ENCODE data around the gene HDAC4.

HDAC4 gene

DNA sequence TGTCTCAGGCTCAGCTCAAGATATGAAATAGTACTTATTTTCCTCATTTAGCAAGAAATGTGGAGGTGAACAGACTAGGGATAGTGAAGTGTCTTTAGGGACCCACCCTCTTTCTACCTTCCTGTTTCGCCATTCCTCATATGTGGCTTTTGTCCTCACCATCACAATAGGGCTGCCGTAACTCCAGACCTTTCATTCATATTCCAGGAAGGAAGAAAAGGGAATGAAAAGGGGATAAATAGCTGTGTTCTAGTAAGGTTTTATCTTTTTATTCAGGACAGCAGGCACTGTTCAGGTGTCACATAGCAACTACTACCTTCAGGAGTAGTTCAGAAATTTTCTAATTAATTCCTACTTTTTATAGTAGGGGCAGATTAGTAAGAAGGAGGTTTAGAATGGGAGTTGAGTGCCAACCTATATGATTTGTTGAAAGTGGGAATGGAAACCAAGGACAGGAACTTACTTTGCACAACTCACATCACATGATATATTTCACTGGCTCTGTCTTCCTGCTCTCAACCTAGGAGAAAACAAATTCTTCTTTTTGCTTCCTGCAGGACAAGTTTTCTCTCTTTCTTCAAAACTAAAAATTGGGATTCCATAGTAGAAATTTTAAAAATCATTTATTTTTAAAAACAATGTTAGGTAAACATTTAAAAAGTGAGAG is 36.0 kb upstream of the HDAC4 start:
- ChIA-PET CTCF (no interaction called here), POLR2A (no interaction called here)
- DNase-seq (ENCODE audit: extremely low spot score) = no peak
- no peak for TF ChIP-seq FOXA1 (IDR thresholded peaks at IDR 0.05)
- no peak for TF ChIP-seq L3MBTL2 (conservative IDR thresholded peaks at IDR 0.05)
- TF ChIP-seq ELF4 (IDR thresholded peaks at IDR 0.05) = no peak
- no peak for TF ChIP-seq CTBP1 (IDR thresholded peaks at IDR 0.05; ENCODE audit: borderline replicate concordance)
- no peak for TF ChIP-seq BHLHE40 (IDR thresholded peaks at IDR 0.05; ENCODE audit: borderline replicate concordance)
- no peak for TF ChIP-seq TARDBP (IDR thresholded peaks at IDR 0.05)
- TF ChIP-seq ARNT (IDR thresholded peaks at IDR 0.05) = no peak
- TF ChIP-seq FOXK2 (IDR thresholded peaks at IDR 0.05) = no peak
- TF ChIP-seq SUZ12 (IDR thresholded peaks at IDR 0.05) = no peak
- no peak for TF ChIP-seq LEF1 (IDR thresholded peaks at IDR 0.05; ENCODE audit: borderline replicate concordance)
- TF ChIP-seq FOXM1 (IDR thresholded peaks at IDR 0.05; ENCODE audit: borderline replicate concordance) = no peak
- TF ChIP-seq ZNF384 (IDR thresholded peaks at IDR 0.05) = no peak
- TF ChIP-seq SP1 (IDR thresholded peaks at IDR 0.05) = no peak
- no peak for TF ChIP-seq HDGF (IDR thresholded peaks at IDR 0.05; ENCODE audit: borderline replicate concordance)
- TF ChIP-seq, protein P1, sequence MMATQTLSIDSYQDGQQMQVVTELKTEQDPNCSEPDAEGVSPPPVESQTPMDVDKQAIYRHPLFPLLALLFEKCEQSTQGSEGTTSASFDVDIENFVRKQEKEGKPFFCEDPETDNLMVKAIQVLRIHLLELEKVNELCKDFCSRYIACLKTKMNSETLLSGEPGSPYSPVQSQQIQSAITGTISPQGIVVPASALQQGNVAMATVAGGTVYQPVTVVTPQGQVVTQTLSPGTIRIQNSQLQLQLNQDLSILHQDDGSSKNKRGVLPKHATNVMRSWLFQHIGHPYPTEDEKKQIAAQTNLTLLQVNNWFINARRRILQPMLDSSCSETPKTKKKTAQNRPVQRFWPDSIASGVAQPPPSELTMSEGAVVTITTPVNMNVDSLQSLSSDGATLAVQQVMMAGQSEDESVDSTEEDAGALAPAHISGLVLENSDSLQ (IDR thresholded peaks at IDR 0.05) = no peak
- TF ChIP-seq NFRKB (IDR thresholded peaks at IDR 0.05) = no peak

DNA sequence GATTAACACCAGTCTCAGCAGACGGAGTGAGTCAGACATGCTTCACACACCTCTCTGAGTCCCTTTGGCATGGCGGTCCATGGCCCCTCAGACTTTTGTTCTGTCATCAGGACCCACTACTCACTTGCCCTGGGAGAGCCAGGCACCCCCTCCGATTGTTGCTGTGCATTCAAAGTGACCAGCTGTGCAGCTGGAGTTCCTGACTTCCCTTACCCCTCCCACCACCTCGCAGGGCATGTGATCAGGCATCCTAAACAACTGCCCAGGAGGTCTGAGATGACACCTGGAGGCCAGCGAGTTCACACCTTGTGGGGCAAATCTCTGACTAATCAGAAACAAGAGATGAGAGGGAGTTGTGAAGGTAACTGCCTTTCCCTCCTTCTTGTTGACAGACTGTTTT is 35.3 kb upstream of the HDAC4 start:
- DNase-seq (ENCODE audit: extremely low spot score) = no peak
- TF ChIP-seq CTBP1 (IDR thresholded peaks at IDR 0.05; ENCODE audit: borderline replicate concordance) = no peak
- POLR2A ChIA-PET = no interaction called here
- CTCF ChIA-PET = no interaction called here

DNA sequence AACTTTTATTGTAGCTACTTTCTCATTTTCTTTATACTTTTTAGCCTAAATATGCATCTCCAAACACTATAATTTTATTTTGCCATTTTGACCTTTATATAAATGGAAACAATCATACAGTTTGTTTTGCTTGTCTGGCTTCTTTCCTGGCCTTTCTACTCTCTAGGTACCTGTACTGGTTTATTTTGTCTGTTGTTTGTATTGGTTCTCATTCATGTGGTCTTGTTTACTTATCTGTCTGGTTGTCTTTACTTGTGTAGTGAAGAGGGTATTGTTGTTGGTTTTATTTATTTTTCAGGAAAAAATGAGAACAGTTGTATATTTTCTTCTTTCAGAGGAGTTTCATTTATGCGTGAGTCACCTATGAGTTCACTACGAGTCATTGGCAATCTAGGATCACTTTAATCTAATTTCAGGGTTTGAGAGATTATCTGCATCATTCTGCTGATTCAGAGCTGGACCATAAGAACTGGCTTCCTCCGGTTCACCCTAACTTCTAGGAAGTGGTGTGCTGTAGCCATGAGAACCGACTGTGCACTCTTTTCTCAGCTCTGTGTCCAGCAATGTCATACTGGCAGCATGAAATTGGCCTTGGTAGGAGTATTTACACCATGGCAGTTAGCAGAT is 33.1 kb upstream of the HDAC4 start:
- no peak for DNase-seq (ENCODE audit: extremely low spot score)
- CTCF ChIA-PET = no interaction called here
- TF ChIP-seq FOXK2 (IDR thresholded peaks at IDR 0.05) (no peak), ARNT (IDR thresholded peaks at IDR 0.05) (no peak), FOXA1 (IDR thresholded peaks at IDR 0.05) (no peak), ZNF384 (IDR thresholded peaks at IDR 0.05) (no peak), SP1 (IDR thresholded peaks at IDR 0.05) (no peak), L3MBTL2 (conservative IDR thresholded peaks at IDR 0.05) (no peak), TARDBP (IDR thresholded peaks at IDR 0.05) (no peak), HDGF (IDR thresholded peaks at IDR 0.05; ENCODE audit: borderline replicate concordance) (no peak), ELF4 (IDR thresholded peaks at IDR 0.05) (no peak), SUZ12 (IDR thresholded peaks at IDR 0.05) (no peak), LEF1 (IDR thresholded peaks at IDR 0.05; ENCODE audit: borderline replicate concordance) (no peak), NFRKB (IDR thresholded peaks at IDR 0.05) (no peak), BHLHE40 (IDR thresholded peaks at IDR 0.05; ENCODE audit: borderline replicate concordance) (no peak), CTBP1 (IDR thresholded peaks at IDR 0.05; ENCODE audit: borderline replicate concordance) (no peak), FOXM1 (IDR thresholded peaks at IDR 0.05; ENCODE audit: borderline replicate concordance) (no peak)
- TF ChIP-seq, protein P1 (IDR thresholded peaks at IDR 0.05) = no peak
- POLR2A ChIA-PET = no interaction called here

DNA sequence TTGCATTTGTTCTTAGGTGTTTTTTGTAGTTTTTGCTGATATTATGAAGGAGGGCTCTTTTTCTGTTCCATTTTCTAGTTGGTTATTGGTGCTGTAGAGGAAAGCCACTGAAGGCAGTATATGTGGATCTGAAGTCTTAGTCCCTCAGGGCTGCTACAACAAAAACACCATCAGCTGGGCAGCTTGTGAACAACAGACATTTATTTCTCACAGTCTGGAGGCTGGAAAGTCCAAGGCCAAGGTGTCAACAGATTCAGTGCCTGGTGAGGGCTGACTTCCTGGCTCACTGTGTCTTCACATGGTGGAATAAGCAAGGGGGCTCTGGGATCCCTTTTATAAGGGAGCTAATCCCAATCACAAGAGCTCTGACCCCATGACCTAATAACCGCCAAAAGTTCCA is 31.4 kb upstream of the HDAC4 start:
- POLR2A ChIA-PET = no interaction called here
- CTCF ChIA-PET = no interaction called here
- TF ChIP-seq L3MBTL2 (conservative IDR thresholded peaks at IDR 0.05) (no peak), FOXM1 (IDR thresholded peaks at IDR 0.05; ENCODE audit: borderline replicate concordance) (no peak), FOXK2 (IDR thresholded peaks at IDR 0.05) (no peak), LEF1 (IDR thresholded peaks at IDR 0.05; ENCODE audit: borderline replicate concordance) (no peak), SP1 (IDR thresholded peaks at IDR 0.05) (no peak), BHLHE40 (IDR thresholded peaks at IDR 0.05; ENCODE audit: borderline replicate concordance) (no peak), HDGF (IDR thresholded peaks at IDR 0.05; ENCODE audit: borderline replicate concordance) (no peak), CTBP1 (IDR thresholded peaks at IDR 0.05; ENCODE audit: borderline replicate concordance) (no peak), ARNT (IDR thresholded peaks at IDR 0.05) (no peak), FOXA1 (IDR thresholded peaks at IDR 0.05) (no peak), ZNF384 (IDR thresholded peaks at IDR 0.05) (no peak), NFRKB (IDR thresholded peaks at IDR 0.05) (no peak), TARDBP (IDR thresholded peaks at IDR 0.05) (no peak), SUZ12 (IDR thresholded peaks at IDR 0.05) (no peak)
- no peak for DNase-seq (ENCODE audit: extremely low spot score)

DNA sequence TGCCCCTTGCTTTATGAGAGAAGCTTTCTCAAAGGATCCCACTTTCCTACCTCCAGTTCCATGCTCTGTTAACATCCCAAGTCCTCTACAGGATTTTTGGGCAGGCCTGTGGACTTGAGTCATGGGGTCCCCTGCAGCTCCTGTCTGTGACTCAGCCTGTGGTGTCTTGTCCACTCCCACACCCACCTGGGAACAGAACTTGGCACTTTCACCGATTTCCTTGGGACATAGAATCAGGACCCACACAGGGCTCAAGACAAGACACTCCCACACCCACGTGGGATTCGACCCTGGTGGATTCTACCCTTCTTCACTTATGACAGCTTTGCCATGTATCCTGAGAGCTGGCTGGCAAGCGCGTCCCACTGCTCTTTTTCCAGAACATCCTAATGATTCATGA is 30.7 kb upstream of the HDAC4 start:
- POLR2A ChIA-PET = no interaction called here
- no peak for TF ChIP-seq NFRKB (IDR thresholded peaks at IDR 0.05)
- TF ChIP-seq ELF4 (IDR thresholded peaks at IDR 0.05) = no peak
- no peak for TF ChIP-seq CTBP1 (IDR thresholded peaks at IDR 0.05; ENCODE audit: borderline replicate concordance)
- no peak for TF ChIP-seq BHLHE40 (IDR thresholded peaks at IDR 0.05; ENCODE audit: borderline replicate concordance)
- TF ChIP-seq HDGF (IDR thresholded peaks at IDR 0.05; ENCODE audit: borderline replicate concordance) = no peak
- TF ChIP-seq ARNT (IDR thresholded peaks at IDR 0.05) = no peak
- no peak for TF ChIP-seq FOXA1 (IDR thresholded peaks at IDR 0.05)
- TF ChIP-seq SP1 (IDR thresholded peaks at IDR 0.05) = no peak
- TF ChIP-seq TARDBP (IDR thresholded peaks at IDR 0.05) = no peak
- TF ChIP-seq L3MBTL2 (conservative IDR thresholded peaks at IDR 0.05) = no peak
- TF ChIP-seq SUZ12 (IDR thresholded peaks at IDR 0.05) = no peak
- CTCF ChIA-PET = no interaction called here
- no peak for DNase-seq (ENCODE audit: extremely low spot score)

DNA sequence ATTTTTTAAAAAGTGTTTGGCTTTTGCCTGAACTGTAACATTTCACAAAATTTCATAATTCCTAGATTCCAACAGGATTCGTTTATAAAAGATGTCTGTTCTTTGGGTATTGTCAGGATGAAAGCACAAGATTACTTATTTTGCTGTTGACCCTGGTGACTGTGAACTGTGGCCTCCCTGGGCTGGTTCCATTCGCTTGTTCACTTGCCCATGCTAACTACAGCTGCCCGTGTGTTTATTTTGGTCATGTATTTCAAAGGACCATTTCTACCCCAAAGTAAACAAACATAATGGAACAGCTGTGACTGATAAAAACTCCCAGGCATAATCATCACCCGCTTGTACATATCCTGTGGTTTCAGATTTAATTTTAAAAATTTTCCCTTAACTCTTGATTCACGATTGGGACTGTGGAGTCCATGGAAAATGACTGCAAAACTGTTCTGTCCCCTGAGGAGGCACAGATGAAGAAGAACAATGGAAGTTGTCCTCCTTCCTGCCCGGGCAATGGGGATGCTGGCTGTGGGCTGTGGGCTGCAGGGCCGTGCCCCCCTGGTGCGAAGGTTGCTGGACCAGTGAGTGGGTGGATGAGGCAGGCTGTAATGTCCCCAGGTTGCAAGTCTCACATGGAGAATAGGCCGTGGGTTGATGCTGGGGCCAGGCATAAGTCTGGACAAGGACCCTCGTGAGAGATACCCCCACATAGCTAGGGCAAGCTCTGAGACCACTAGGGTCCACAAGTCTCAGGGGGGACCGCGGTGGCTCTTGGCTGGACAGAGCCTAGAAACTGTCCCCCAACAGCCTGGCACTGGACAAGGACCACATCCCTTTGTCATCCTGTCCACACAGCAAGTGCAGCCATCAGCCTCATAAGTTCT is 28.9 kb upstream of the HDAC4 start:
- DNase-seq (ENCODE audit: extremely low spot score) = no peak
- ChIA-PET CTCF (no interaction called here), POLR2A (no interaction called here)
- TF ChIP-seq HDGF (IDR thresholded peaks at IDR 0.05; ENCODE audit: borderline replicate concordance) (no peak), CTBP1 (IDR thresholded peaks at IDR 0.05; ENCODE audit: borderline replicate concordance) (no peak), FOXA1 (IDR thresholded peaks at IDR 0.05) (no peak), L3MBTL2 (conservative IDR thresholded peaks at IDR 0.05) (no peak), ELF4 (IDR thresholded peaks at IDR 0.05) (no peak), BHLHE40 (IDR thresholded peaks at IDR 0.05; ENCODE audit: borderline replicate concordance) (no peak), ZNF384 (IDR thresholded peaks at IDR 0.05) (no peak)

All from HEK293T (cell line).